NB4 (cell line): ENCODE measurements around the gene TGDS.

ENCODE experiments used
- CTCF ChIP-seq: IDR thresholded peaks from one replicate; pipeline ENCODE4 v1.5.1; 2012; ENCODE audit warnings: low read depth, low read length
- MAX ChIP-seq: IDR thresholded peaks from 2 replicates; pipeline ENCODE4 v1.6.1; 2011; ENCODE audit warnings: low read depth, low read length
- POLR2A ChIP-seq: IDR thresholded peaks from 2 replicates; pipeline ENCODE4 v1.6.1; 2011; ENCODE audit warnings: mild to moderate bottlenecking; ENCODE audit not compliant: insufficient read length; ENCODE audit errors: extremely low read depth

- TF ChIP-seq CTCF, result no peak
- no peak for TF ChIP-seq POLR2A
- no peak for TF ChIP-seq MAX
Observed at GRCh38 chr13:94607056-94607455, 11.1 kb upstream of the TGDS start.
